H1 (cell line): ENCODE measurements around the gene BRD1. TPM values are rescaled to one million over a fixed set of nuclear protein-coding genes. Genes with fewer than 3 reads are reported as not detected.

Source experiments
- CTCF ChIA-PET: fragments of 300-600 bp; sonication (Branson Sonifier 250); formaldehyde crosslinking; loops from one replicate; lab custom pipeline; 2021; ENCODE audit not compliant: partially characterized antibody; lab: Charles Lee
- POLR2A ChIA-PET: fragments of 300-600 bp; sonication (Branson Sonifier 250); formaldehyde crosslinking; loops from one replicate; lab custom pipeline; 2021; ENCODE audit warnings: inconsistent platforms; ENCODE audit not compliant: partially characterized antibody; lab: Charles Lee
- DNase-seq, 2 experiments: peaks; one replicate each; pipeline versions ENCODE4 v3.0.0 to v3.0.0-alpha.2; 2010 to 2022; ENCODE audit warnings: low spot score in 2 of 2, low read depth in 1 of 2, mixed read lengths in 1 of 2
- FAIRE-seq: peaks from 2 replicates; lab custom pipeline; 2011; peaks lifted over from hg19 to GRCh38; lab: Jason Lieb, UNC
- H2AFZ ChIP-seq: 2 replicates; pipeline ENCODE4 v1.8.1; 2012; ENCODE audit warnings: low read length, inconsistent platforms
- H2AK5ac ChIP-seq: 2 replicates; pipeline ENCODE4 v1.6.1; 2013; ENCODE audit warnings: low read depth, low read length
- H2BK120ac ChIP-seq: replicated peaks from 2 replicates; pipeline ENCODE3; 2013; ENCODE audit warnings: low read depth, low read length, inconsistent platforms
- H2BK12ac ChIP-seq: 2 replicates; pipeline ENCODE4 v1.6.1; 2013; ENCODE audit warnings: low read depth, low read length
- H2BK15ac ChIP-seq: 2 replicates; pipeline ENCODE4 v1.6.1; 2013; ENCODE audit warnings: low read length
- H2BK20ac ChIP-seq: 2 replicates; pipeline ENCODE4 v1.6.1; 2013; ENCODE audit warnings: low read length
- H2BK5ac ChIP-seq: 2 replicates; pipeline ENCODE4 v1.6.1; 2013; ENCODE audit warnings: low read depth, low read length
- H3K14ac ChIP-seq: 2 replicates; pipeline ENCODE4 v1.6.1; 2013; ENCODE audit warnings: inconsistent platforms; ENCODE audit not compliant: insufficient read length
- H3K18ac ChIP-seq: 2 replicates; pipeline ENCODE4 v1.6.1; 2013; ENCODE audit warnings: low read length; ENCODE audit errors: extremely low read depth
- H3K23ac ChIP-seq: 2 replicates; pipeline ENCODE4 v1.6.1; 2013; ENCODE audit warnings: inconsistent platforms; ENCODE audit not compliant: insufficient read length
- H3K23me2 ChIP-seq: 2 replicates; pipeline ENCODE4 v1.6.1; 2013; ENCODE audit warnings: low read depth, low read length
- H3K27ac ChIP-seq: 2 replicates; pipeline ENCODE4 v1.6.1; 2011; ENCODE audit warnings: low read depth, low read length, inconsistent platforms
- H3K27me3 ChIP-seq, 4 experiments: replicated peaks in 1 of 4; 1 replicate in 1 of 4; 2 replicates in 3 of 4; pipeline versions ENCODE4 v1.6.1 to v1.8.1; 2011 to 2013; ENCODE audit warnings: low read length in 3 of 4, mild to moderate bottlenecking in 3 of 4, inconsistent platforms in 2 of 4, mixed read lengths in 2 of 4, moderate library complexity in 1 of 4; ENCODE audit not compliant: control insufficient read depth in 3 of 4, insufficient read depth in 3 of 4; ENCODE audit errors: extremely low read depth in 1 of 4
- H3K36me3 ChIP-seq, 4 experiments: 2 replicates each; pipeline versions ENCODE4 v1.6.1 to v1.8.1; 2011 to 2013; ENCODE audit warnings: mild to moderate bottlenecking in 4 of 4, low read length in 3 of 4, moderate library complexity in 2 of 4, control low read depth in 1 of 4, inconsistent platforms in 1 of 4; ENCODE audit not compliant: insufficient read depth in 4 of 4, control insufficient read depth in 2 of 4
- H3K4ac ChIP-seq: replicated peaks from 2 replicates; pipeline ENCODE3; 2013; ENCODE audit warnings: low read length, low read depth, mixed read lengths, inconsistent platforms; ENCODE audit not compliant: insufficient read length
- H3K4me1 ChIP-seq, 4 experiments: replicated peaks in 1 of 4; 1 replicate in 1 of 4; 2 replicates in 3 of 4; pipeline versions ENCODE4 v1.6.1 to v1.8.1; 2011 to 2013; ENCODE audit warnings: low read length in 3 of 4, inconsistent platforms in 2 of 4, mixed read lengths in 1 of 4; ENCODE audit not compliant: insufficient read depth in 4 of 4, control insufficient read depth in 3 of 4
- H3K4me2 ChIP-seq, 2 experiments: 2 replicates each; pipeline versions ENCODE4 v1.6.1 to v1.8.1; 2011 to 2013; ENCODE audit warnings: low read depth in 2 of 2, low read length in 2 of 2, control low read depth in 1 of 2, inconsistent platforms in 1 of 2, mild to moderate bottlenecking in 1 of 2; ENCODE audit not compliant: insufficient read depth in 1 of 2
- H3K4me3 ChIP-seq, 4 experiments: fragments of 200-600, 300-600 bp in 1 of 4; sonication (generic), shearing (Covaris generic), sonication (Bioruptor Twin) in 1 of 4; 2 replicates each; pipeline versions ENCODE4 v1.5.1 to v1.8.1; 2011 to 2016; ENCODE audit warnings: low read length in 4 of 4, low read depth in 3 of 4, control low read depth in 2 of 4, inconsistent platforms in 2 of 4, mild to moderate bottlenecking in 2 of 4, mixed read lengths in 1 of 4, moderate library complexity in 1 of 4; ENCODE audit not compliant: insufficient read depth in 2 of 4; ENCODE audit errors: extremely low read depth in 1 of 4
- H3K56ac ChIP-seq: replicated peaks from 2 replicates; pipeline ENCODE3; 2013; ENCODE audit warnings: low read depth, mild to moderate bottlenecking, mixed read lengths, low read length, inconsistent platforms; ENCODE audit not compliant: insufficient read length
- H3K79me1 ChIP-seq: 2 replicates; pipeline ENCODE4 v1.6.1; 2013; ENCODE audit warnings: low read depth, low read length, control low read depth
- H3K79me2 ChIP-seq, 2 experiments: 2 replicates each; pipeline versions ENCODE4 v1.6.1 to v1.8.1; 2012 to 2013; ENCODE audit warnings: low read length in 2 of 2, mild to moderate bottlenecking in 2 of 2, inconsistent platforms in 1 of 2; ENCODE audit not compliant: insufficient read depth in 2 of 2, control insufficient read depth in 1 of 2
- H3K9ac ChIP-seq, 4 experiments: replicated peaks in 1 of 4; 1 replicate in 1 of 4; 2 replicates in 3 of 4; pipeline versions ENCODE4 v1.6.1 to v1.8.1; 2011 to 2013; ENCODE audit warnings: low read depth in 3 of 4, low read length in 3 of 4, control low read depth in 2 of 4, mild to moderate bottlenecking in 2 of 4, moderate library complexity in 2 of 4, inconsistent platforms in 1 of 4; ENCODE audit errors: extremely low read depth in 1 of 4
- H3K9me3 ChIP-seq, 2 experiments: 2 replicates each; pipeline versions ENCODE4 v1.6.1 to v1.8.1; 2012 to 2013; ENCODE audit warnings: mild to moderate bottlenecking in 2 of 2, moderate library complexity in 2 of 2, control low read depth in 1 of 2, inconsistent platforms in 1 of 2, low read depth in 1 of 2, low read length in 1 of 2, mixed read lengths in 1 of 2; ENCODE audit not compliant: insufficient read depth in 2 of 2
- H4K20me1 ChIP-seq, 2 experiments: replicated peaks in 1 of 2; 2 replicates each; pipeline versions ENCODE3 to v1.8.1; 2011 to 2013; ENCODE audit warnings: inconsistent platforms in 2 of 2, low read length in 2 of 2, mild to moderate bottlenecking in 1 of 2; ENCODE audit not compliant: insufficient read depth in 2 of 2, control insufficient read depth in 1 of 2
- H4K5ac ChIP-seq: 2 replicates; pipeline ENCODE4 v1.6.1; 2013; ENCODE audit warnings: low read length, low read depth, mixed read lengths, inconsistent platforms; ENCODE audit not compliant: insufficient read length
- H4K8ac ChIP-seq: 2 replicates; pipeline ENCODE4 v1.8.0; 2013; ENCODE audit warnings: mild to moderate bottlenecking, moderate library complexity, low read length, inconsistent platforms; ENCODE audit not compliant: insufficient read depth; ENCODE audit errors: extremely low read depth
- H4K91ac ChIP-seq: replicated peaks from 2 replicates; pipeline ENCODE3; 2013; ENCODE audit warnings: low read length, mixed read lengths, inconsistent platforms; ENCODE audit not compliant: insufficient read length
- ASH2L ChIP-seq: fragments of 200-600, 300-600 bp; sonication (generic); IDR thresholded peaks from one replicate; pipeline ENCODE4 v1.7.1; 2017; ENCODE audit warnings: low read length
- CBX8 ChIP-seq: fragments of 300-800, 300-1000 bp; sonication (generic); IDR thresholded peaks from 2 replicates; pipeline ENCODE4 v1.7.1; 2016; ENCODE audit warnings: low read depth, low read length, borderline replicate concordance
- HDAC6 ChIP-seq: IDR thresholded peaks from one replicate; pipeline ENCODE4 v1.7.1; 2012; ENCODE audit warnings: low read depth, mild to moderate bottlenecking, inconsistent platforms, low read length, moderate library complexity
- JUN ChIP-seq: IDR thresholded peaks from 2 replicates; pipeline ENCODE4 v1.6.1; 2011; ENCODE audit warnings: low read depth, mild to moderate bottlenecking, improper control_type of control experiment, low read length
- PHF8 ChIP-seq: fragments of 200-600 bp; sonication (generic); conservative IDR thresholded peaks from 2 replicates; pipeline ENCODE4 v1.7.1; 2012; ENCODE audit warnings: low read depth, mild to moderate bottlenecking, inconsistent platforms, low read length, moderate library complexity
- POLR2A ChIP-seq, 2 experiments: IDR thresholded peaks; 1 replicate in 1 of 2; 2 replicates in 1 of 2; pipeline ENCODE4 v1.6.1; 2011; ENCODE audit warnings: low read depth in 2 of 2, low read length in 2 of 2, mild to moderate bottlenecking in 2 of 2; ENCODE audit errors: control extremely low read depth in 1 of 2
- RAD21 ChIP-seq, 2 experiments: IDR thresholded peaks in 1 of 2; conservative IDR thresholded peaks in 1 of 2; 2 replicates each; pipeline ENCODE4 v1.6.1; 2011; ENCODE audit warnings: low read depth in 2 of 2, low read length in 2 of 2, improper control_type of control experiment in 1 of 2, inconsistent platforms in 1 of 2, mild to moderate bottlenecking in 1 of 2, moderate library complexity in 1 of 2
- RXRA ChIP-seq: IDR thresholded peaks from 2 replicates; pipeline ENCODE4 v1.6.1; 2011; ENCODE audit warnings: low read depth, mild to moderate bottlenecking, low read length, moderate library complexity; ENCODE audit not compliant: insufficient read depth
- SAP30 ChIP-seq: fragments of 300-600 bp; sonication (generic); IDR thresholded peaks from 2 replicates; pipeline ENCODE4 v1.7.1; 2012; ENCODE audit warnings: low read length, moderate library complexity, mild to moderate bottlenecking, inconsistent platforms; ENCODE audit not compliant: insufficient read depth, insufficient replicate concordance
- SIN3A ChIP-seq, 2 experiments: IDR thresholded peaks in 1 of 2; conservative IDR thresholded peaks in 1 of 2; 2 replicates each; pipeline ENCODE4 v1.6.1; 2011 to 2012; ENCODE audit warnings: low read length in 2 of 2, improper control_type of control experiment in 1 of 2, low read depth in 1 of 2, mild to moderate bottlenecking in 1 of 2
- SRF ChIP-seq: IDR thresholded peaks from 2 replicates; pipeline ENCODE4 v1.6.1; 2011; ENCODE audit warnings: mild to moderate bottlenecking, low read depth, low read length, moderate library complexity
- ZNF274 ChIP-seq: IDR thresholded peaks from 2 replicates; pipeline ENCODE4 v1.7.0; 2012; ENCODE audit warnings: low read length, borderline replicate concordance; ENCODE audit errors: extremely low read depth
- WGBS, 2 experiments: shearing (Covaris generic) in 1 of 2; methylation state at CpG; one replicate each; pipeline versions ENCODE4 v1.1.6 to v1.1.7; 2013 to 2015; ENCODE audit warnings: low lambda C conversion rate in 2 of 2, mixed read lengths in 2 of 2, inconsistent platforms in 1 of 2, low coverage in 1 of 2, missing lambda C conversion rate in 1 of 2; ENCODE audit not compliant: insufficient replicate concordance in 2 of 2, insufficient coverage in 1 of 2, insufficient read length in 1 of 2; ENCODE audit errors: extremely low coverage in 1 of 2, missing lambda C conversion rate in 1 of 2; 5-methylcytosine and 5-hydroxymethylcytosine counted together
- polyA plus RNA-seq, 7 experiments: library from polyadenylated mRNA; depleted of rRNA in 3 of 7; stranded (reverse) in 5 of 7; unstranded in 2 of 7; fragments of >200 nt in 5 of 7; fragments of 200-250 nt in 2 of 7; gene quantifications; 1 replicate in 5 of 7; 2 replicates in 1 of 7; 4 replicates in 1 of 7; pipeline versions ENCODE4 v1.2.1 to v1.2.3, GENCODE V29; 2011 to 2013; ENCODE audit warnings: missing spikeins in 2 of 7, mixed read lengths in 2 of 7
- total RNA-seq: library from RNA; stranded (reverse); fragmentation: NEBNext Ultra II Directional; extraction: Animal tissue kit (Norgen Biotek cat#: 25700); gene quantifications from 2 replicates; pipeline ENCODE4 v1.2.1, GENCODE V29; 2021

The BRD1 gene
- total and polyA plus RNA-seq, 2 of the 8 experiments (the other 6 are each of a cell fraction or from before 2014, with no cell fraction given): 6.8 to 34.0 TPM

- Histone ChIP-seq H2BK5ac (peak overlapping the region; percentile 44; the same call in 1 of the 2 replicates), H3K14ac (no peak overlapping the region), H3K18ac (no peak overlapping the region), H2AK5ac (no peak overlapping the region), H2BK120ac (no peak overlapping the region), H3K4me2 (no peak overlapping the region), H3K23ac (no peak overlapping the region), H3K79me2 (peaks cover 11 to 88% of the 10 kb centered on the region in 2 experiments; a peak in 3 of 4 replicates), H4K20me1 (peaks cover 21 to 32% of the 10 kb centered on the region in 2 experiments), H4K91ac (no peak overlapping the region), H2AFZ (no peak overlapping the region), H3K23me2 (peaks cover 3% of the 10 kb centered on the region; the same call in 1 of the 2 replicates), H2BK15ac (no peak overlapping the region), H3K27ac (no peak overlapping the region), H2BK12ac (no peak overlapping the region), H3K27me3 (no peaks in the 10 kb centered on the region), H3K4me3 (no peak overlapping the region), H2BK20ac (no peak overlapping the region), H3K4ac (no peak overlapping the region), H4K8ac (no peak overlapping the region), H3K36me3 (no peaks in the 10 kb centered on the region), H3K79me1 (peaks cover 26% of the 10 kb centered on the region), H3K56ac (no peak overlapping the region), H3K4me1 (peaks cover 0 to 6% (median 5%) of the 10 kb centered on the region in 4 experiments; a peak in 5 of 7 replicates), H3K9me3 (no peaks in the 10 kb centered on the region), H4K5ac (no peak overlapping the region), H3K9ac (no peak overlapping the region)
- 90% methylated on average over 13 of the region's 14 CpGs; no CpG with 5 or more reads in 1 of the 2 experiments for WGBS, 2 experiments
- DNase-seq (no peak), FAIRE-seq (no peak)
- no peak for TF ChIP-seq CBX8
- no peak for TF ChIP-seq HDAC6
- no peak for TF ChIP-seq PHF8
- TF ChIP-seq ASH2L: no peak
- no peak for TF ChIP-seq RAD21 (IDR thresholded peaks at IDR 0.05 in 1 of 2, conservative IDR thresholded peaks at IDR 0.05 in 1 of 2; ENCODE audit: low read depth in 2 of 2, low read length in 2 of 2)
- no peak for TF ChIP-seq SIN3A (conservative IDR thresholded peaks at IDR 0.05 in 1 of 2, IDR thresholded peaks at IDR 0.05 in 1 of 2; ENCODE audit: low read depth in 1 of 2, low read length in 2 of 2)
- no peak for TF ChIP-seq JUN
- TF ChIP-seq RXRA: no peak
- TF ChIP-seq POLR2A (IDR thresholded peaks at IDR 0.05; ENCODE audit: control extremely low read depth in 1 of 2, low read depth in 2 of 2, low read length in 2 of 2): no peak
- TF ChIP-seq SAP30: no peak
- no peak for TF ChIP-seq ZNF274
- no peak for TF ChIP-seq SRF
- ChIA-PET POLR2A (no interaction called here), CTCF (no interaction called here)
These were observed 31.2 kb upstream of the BRD1 start for GRCh38 chr22:49858827-49859226.
